Pons (tissue), 1 donor: ENCODE results near the gene NAA10.

Source experiments
- DNase-seq: peaks from one replicate; pipeline ENCODE4 v3.0.0-alpha.2; 2016; ENCODE audit warnings: low spot score

NAA10 gene

GRCh38 chrX:153927922-153928760, 6.7 kb downstream of the NAA10 start:
- peak; percentile 94 for DNase-seq

- DNase-seq = no peak
Observed at GRCh38 chrX:153927672-153927921, 7.2 kb downstream of the NAA10 start.

- DNase-seq = no peak
Observed at GRCh38 chrX:153926858-153927671, 7.8 kb downstream of the NAA10 start.

- DNase-seq = no peak
Observed at GRCh38 chrX:153926552-153926857, 8.3 kb downstream of the NAA10 start.

- no peak for DNase-seq
Observed at GRCh38 chrX:153925739-153926551, 8.9 kb downstream of the NAA10 start, which contains the start of gene ARHGAP4. Gene ARHGAP4, minus strand, starts transcription at chrX:153926264. Its CDS starts 62 bp downstream, at chrX:153926202.

- DNase-seq = no peak
Observed at GRCh38 chrX:153925387-153925738, 9.5 kb downstream of the NAA10 start.

- DNase-seq = peak; percentile 39
Observed at GRCh38 chrX:153924149-153924861, 10.5 kb downstream of the NAA10 start.

- DNase-seq = peak; percentile 44
Observed at GRCh38 chrX:153922932-153923857, 11.6 kb downstream of the NAA10 start.

GRCh38 chrX:153921511-153922446, 13.1 kb downstream of the NAA10 start:
- no peak for DNase-seq

GRCh38 chrX:153921070-153921469, 13.8 kb downstream of the NAA10 start:
- DNase-seq = no peak

- no peak for DNase-seq
Observed at GRCh38 chrX:153920546-153920945, 14.3 kb downstream of the NAA10 start.

GRCh38 chrX:153919281-153919680, 15.6 kb downstream of the NAA10 start:
- DNase-seq = no peak

- no peak for DNase-seq
Observed at GRCh38 chrX:153917869-153918268, 17.0 kb downstream of the NAA10 start.

GRCh38 chrX:153913701-153914100, 21.1 kb downstream of the NAA10 start:
- no peak for DNase-seq

- DNase-seq = no peak
Observed at GRCh38 chrX:153913211-153913610, 21.6 kb downstream of the NAA10 start.

- DNase-seq = no peak
Observed at GRCh38 chrX:153911798-153912197, 23.0 kb downstream of the NAA10 start.

GRCh38 chrX:153910446-153910845, 24.4 kb downstream of the NAA10 start:
- DNase-seq = no peak

GRCh38 chrX:153909980-153910360, 24.9 kb downstream of the NAA10 start:
- DNase-seq = no peak

GRCh38 chrX:153909024-153909979, 25.5 kb downstream of the NAA10 start:
- DNase-seq = no peak
